Trophoblast cell (in vitro differentiated cells and primary cell): Measurements from ENCODE around the gene SLC4A3.

Experiments used
- DNase-seq, 2 donors: peaks; one replicate each; pipeline ENCODE4 v3.0.0-alpha.2; 2016
- H2AFZ ChIP-seq: 2 replicates; pipeline ENCODE4 v1.6.1; 2013; ENCODE audit warnings: low read length, moderate library complexity, mild to moderate bottlenecking; ENCODE audit not compliant: insufficient read depth, poor library complexity
- H2AK5ac ChIP-seq: 2 replicates; pipeline ENCODE4 v1.6.1; 2013; ENCODE audit warnings: mild to moderate bottlenecking, low read length
- H2BK120ac ChIP-seq: 2 replicates; pipeline ENCODE4 v1.6.1; 2013; ENCODE audit warnings: low read length, mild to moderate bottlenecking, moderate library complexity; ENCODE audit not compliant: insufficient read depth, poor library complexity
- H2BK12ac ChIP-seq: 2 replicates; pipeline ENCODE4 v1.6.1; 2013; ENCODE audit warnings: mild to moderate bottlenecking, low read length, moderate library complexity
- H2BK5ac ChIP-seq: 2 replicates; pipeline ENCODE4 v1.6.1; 2013; ENCODE audit warnings: low read length, low read depth, moderate library complexity, mild to moderate bottlenecking; ENCODE audit not compliant: poor library complexity
- H3K14ac ChIP-seq: 2 replicates; pipeline ENCODE4 v1.6.1; 2013; ENCODE audit warnings: mild to moderate bottlenecking, low read length
- H3K18ac ChIP-seq: 2 replicates; pipeline ENCODE4 v1.6.1; 2013; ENCODE audit warnings: mild to moderate bottlenecking, low read length
- H3K23ac ChIP-seq: 2 replicates; pipeline ENCODE4 v1.6.1; 2013; ENCODE audit warnings: low read length
- H3K27ac ChIP-seq: 2 replicates; pipeline ENCODE4 v1.5.1; 2013; ENCODE audit warnings: low read depth, mild to moderate bottlenecking, inconsistent platforms, low read length, moderate library complexity
- H3K27me3 ChIP-seq: 2 replicates; pipeline ENCODE4 v1.6.1; 2013; ENCODE audit warnings: inconsistent platforms, mild to moderate bottlenecking, low read length, moderate library complexity; ENCODE audit not compliant: insufficient read depth
- H3K36me3 ChIP-seq, 2 experiments: 1 replicate in 1 of 2; 2 replicates in 1 of 2; pipeline ENCODE4 v1.6.1; 2013; ENCODE audit warnings: low read length in 2 of 2, mild to moderate bottlenecking in 2 of 2, moderate library complexity in 1 of 2; ENCODE audit not compliant: insufficient read depth in 2 of 2, control insufficient read depth in 1 of 2
- H3K4ac ChIP-seq: 2 replicates; pipeline ENCODE4 v1.6.1; 2013; ENCODE audit warnings: low read depth, mild to moderate bottlenecking, low read length, moderate library complexity
- H3K4me1 ChIP-seq, 2 experiments: 1 replicate in 1 of 2; 2 replicates in 1 of 2; pipeline ENCODE4 v1.6.1; 2013; ENCODE audit warnings: low read length in 2 of 2, mild to moderate bottlenecking in 2 of 2, moderate library complexity in 1 of 2; ENCODE audit not compliant: insufficient read depth in 2 of 2, control insufficient read depth in 1 of 2
- H3K4me2 ChIP-seq: 2 replicates; pipeline ENCODE4 v1.6.1; 2013; ENCODE audit warnings: inconsistent platforms, mild to moderate bottlenecking, low read length, moderate library complexity
- H3K4me3 ChIP-seq: 2 replicates; pipeline ENCODE4 v1.5.1; 2013; ENCODE audit warnings: mild to moderate bottlenecking, low read depth, low read length, inconsistent platforms
- H3K79me1 ChIP-seq: one replicate; pipeline ENCODE4 v1.6.1; 2013; ENCODE audit warnings: low read length
- H3K79me2 ChIP-seq: 2 replicates; pipeline ENCODE4 v1.6.1; 2013; ENCODE audit warnings: low read length, mild to moderate bottlenecking; ENCODE audit not compliant: control insufficient read depth, insufficient read depth, poor library complexity
- H3K9ac ChIP-seq: 2 replicates; pipeline ENCODE4 v1.6.1; 2013; ENCODE audit warnings: mild to moderate bottlenecking, low read length
- H3K9me3 ChIP-seq: 2 replicates; pipeline ENCODE4 v1.6.1; 2013; ENCODE audit warnings: low read depth, mild to moderate bottlenecking, control low read depth, inconsistent platforms, low read length; ENCODE audit not compliant: insufficient read depth
- H4K12ac ChIP-seq: 2 replicates; pipeline ENCODE4 v1.6.1; 2013; ENCODE audit warnings: low read depth, mild to moderate bottlenecking, low read length, moderate library complexity
- H4K8ac ChIP-seq: 2 replicates; pipeline ENCODE4 v1.6.1; 2013; ENCODE audit warnings: low read depth, mild to moderate bottlenecking, low read length, moderate library complexity
- H4K91ac ChIP-seq: one replicate; pipeline ENCODE4 v1.6.1; 2013; ENCODE audit warnings: low read depth, mild to moderate bottlenecking, low read length, moderate library complexity
- WGBS: extraction: QIAGEN DNeasy Blood & Tissue Kit; methylation state at CpG from one replicate; pipeline ENCODE4 v1.1.7; 2013; ENCODE audit warnings: missing lambda C conversion rate; ENCODE audit not compliant: insufficient read length, insufficient coverage; ENCODE audit errors: extremely low coverage; 5-methylcytosine and 5-hydroxymethylcytosine counted together

The SLC4A3 gene

GRCh38 chr2:219611866-219612576 is 15.4 kb upstream of the SLC4A3 start:
- Histone ChIP-seq H2AK5ac (no peak overlapping the region), H2BK12ac (no peak overlapping the region), H3K4me1 (no peaks in the 10 kb centered on the region), H4K8ac (no peak overlapping the region), H2BK120ac (no peak overlapping the region), H4K12ac (no peak overlapping the region), H4K91ac (no peak overlapping the region), H3K27ac (no peak overlapping the region), H3K9ac (peak overlapping the region; percentile 39), H3K36me3 (peaks cover 34 to 43% of the 10 kb centered on the region in 2 experiments), H3K14ac (no peak overlapping the region), H3K79me2 (no peaks in the 10 kb centered on the region), H3K27me3 (no peaks in the 10 kb centered on the region), H3K23ac (no peak overlapping the region), H2AFZ (no peak overlapping the region), H2BK5ac (no peak overlapping the region), H3K4me3 (no peak overlapping the region), H3K18ac (no peak overlapping the region), H3K79me1 (no peaks in the 10 kb centered on the region), H3K4me2 (no peak overlapping the region), H3K9me3 (peaks cover 4% of the 10 kb centered on the region), H3K4ac (no peak overlapping the region)
- no CpG with 5 or more reads among the region's 12 CpGs for WGBS
- DNase-seq, result no peak

- DNase-seq, result no peak
- H2AFZ ChIP-seq, result no peak overlapping the region
- no peak overlapping the region for H3K9ac ChIP-seq
- no peak overlapping the region for H4K12ac ChIP-seq
- H3K14ac ChIP-seq, result no peak overlapping the region
- H2AK5ac ChIP-seq, result no peak overlapping the region
- H3K4ac ChIP-seq, result no peak overlapping the region
- no peak overlapping the region for H3K18ac ChIP-seq
- no peak overlapping the region for H3K27ac ChIP-seq
- no peak overlapping the region for H4K91ac ChIP-seq
- H3K27me3 ChIP-seq, result no peaks in the 10 kb centered on the region
- H3K36me3 ChIP-seq, result peaks cover 34 to 42% of the 10 kb centered on the region in 2 experiments
- H3K79me2 ChIP-seq, result no peaks in the 10 kb centered on the region
- no peaks in the 10 kb centered on the region for H3K79me1 ChIP-seq
- no peak overlapping the region for H4K8ac ChIP-seq
- no peak overlapping the region for H2BK12ac ChIP-seq
- no peak overlapping the region for H2BK5ac ChIP-seq
- no CpG with 5 or more reads among the region's 15 CpGs for WGBS
- H2BK120ac ChIP-seq, result no peak overlapping the region
- peaks cover 4% of the 10 kb centered on the region for H3K9me3 ChIP-seq
- no peaks in the 10 kb centered on the region for H3K4me1 ChIP-seq
- no peak overlapping the region for H3K4me2 ChIP-seq
- no peak overlapping the region for H3K4me3 ChIP-seq
- H3K23ac ChIP-seq, result no peak overlapping the region
These were observed 14.7 kb upstream of the SLC4A3 start for GRCh38 chr2:219612577-219613286.

GRCh38 chr2:219613461-219614070 is 13.9 kb upstream of the SLC4A3 start:
- H3K14ac ChIP-seq, result no peak overlapping the region
- peaks cover 27 to 34% of the 10 kb centered on the region in 2 experiments for H3K36me3 ChIP-seq
- no peak overlapping the region for H3K18ac ChIP-seq
- no peak overlapping the region for H3K27ac ChIP-seq
- no peak overlapping the region for H2BK5ac ChIP-seq
- H4K91ac ChIP-seq, result no peak overlapping the region
- no peak overlapping the region for H2AFZ ChIP-seq
- H4K12ac ChIP-seq, result no peak overlapping the region
- no peaks in the 10 kb centered on the region for H3K27me3 ChIP-seq
- H3K9me3 ChIP-seq, result peaks cover 4% of the 10 kb centered on the region
- no peak for DNase-seq
- no peaks in the 10 kb centered on the region for H3K4me1 ChIP-seq
- H2AK5ac ChIP-seq, result no peak overlapping the region
- no peak overlapping the region for H2BK12ac ChIP-seq
- no peak overlapping the region for H3K4me3 ChIP-seq
- no peak overlapping the region for H2BK120ac ChIP-seq
- H3K79me1 ChIP-seq, result no peaks in the 10 kb centered on the region
- H3K79me2 ChIP-seq, result no peaks in the 10 kb centered on the region
- no peak overlapping the region for H3K4ac ChIP-seq
- WGBS, result 100% methylated on average over 1 of the region's 11 CpGs
- no peak overlapping the region for H3K4me2 ChIP-seq
- H3K9ac ChIP-seq, result no peak overlapping the region
- no peak overlapping the region for H3K23ac ChIP-seq
- H4K8ac ChIP-seq, result no peak overlapping the region

- Histone ChIP-seq H3K4me3 (no peak overlapping the region), H4K91ac (no peak overlapping the region), H3K9me3 (peaks cover 4% of the 10 kb centered on the region), H3K18ac (no peak overlapping the region), H3K36me3 (peaks cover 21 to 27% of the 10 kb centered on the region in 2 experiments), H2AFZ (no peak overlapping the region), H3K4me1 (no peaks in the 10 kb centered on the region), H3K14ac (no peak overlapping the region), H4K12ac (no peak overlapping the region), H3K4me2 (no peak overlapping the region), H3K4ac (no peak overlapping the region), H3K79me2 (no peaks in the 10 kb centered on the region), H2BK120ac (no peak overlapping the region), H2BK5ac (no peak overlapping the region), H4K8ac (no peak overlapping the region), H3K27ac (no peak overlapping the region), H2BK12ac (no peak overlapping the region), H3K79me1 (no peaks in the 10 kb centered on the region), H3K27me3 (no peaks in the 10 kb centered on the region), H3K23ac (no peak overlapping the region), H3K9ac (no peak overlapping the region), H2AK5ac (no peak overlapping the region)
- no peak for DNase-seq
- WGBS, result no CpG with 5 or more reads among the region's 11 CpGs
These were observed 13.2 kb upstream of the SLC4A3 start for GRCh38 chr2:219614076-219614860.
